Measurements from ENCODE around the gene TMEM62.
"Not testable (repeated sequence)": the region's sequence is repeated elsewhere in the genome, so short reads cannot be mapped to it uniquely, and the experiment has no call there.

TMEM62 gene

GRCh38 chr15:43209059-43209824 lies 75.9 kb downstream of the TMEM62 start:
- DNase-seq (ENCODE audit: low read depth in 3 of 3): no peak

- DNase-seq (ENCODE audit: low read depth in 3 of 3): no peak
Observed at GRCh38 chr15:43210172-43210745, 76.9 kb downstream of the TMEM62 start.

GRCh38 chr15:43210807-43211206 lies 77.4 kb downstream of the TMEM62 start:
- no peak for DNase-seq (ENCODE audit: low read depth in 3 of 3)

GRCh38 chr15:43211224-43211735 lies 77.9 kb downstream of the TMEM62 start:
- DNase-seq (ENCODE audit: low read depth in 3 of 3): no peak

GRCh38 chr15:43212299-43212698 lies 78.9 kb downstream of the TMEM62 start:
- DNase-seq (ENCODE audit: low read depth in 3 of 3): no peak

GRCh38 chr15:43212951-43213350 lies 79.6 kb downstream of the TMEM62 start:
- DNase-seq (ENCODE audit: low read depth in 3 of 3): no peak

- DNase-seq (ENCODE audit: low read depth in 3 of 3): no peak
Observed at GRCh38 chr15:43213466-43213865, 80.1 kb downstream of the TMEM62 start.

GRCh38 chr15:43214169-43214568 lies 80.8 kb downstream of the TMEM62 start:
- DNase-seq (ENCODE audit: low read depth in 3 of 3): no peak

GRCh38 chr15:43214592-43215295 lies 81.4 kb downstream of the TMEM62 start:
- no peak for DNase-seq (ENCODE audit: low read depth in 3 of 3)

- no peak for DNase-seq (ENCODE audit: low read depth in 3 of 3)
Observed at GRCh38 chr15:43215961-43216360, 82.6 kb downstream of the TMEM62 start.

- DNase-seq (ENCODE audit: low read depth in 3 of 3): no peak
Observed at GRCh38 chr15:43218908-43219706, 85.7 kb downstream of the TMEM62 start.

- no peak for DNase-seq (ENCODE audit: low read depth in 3 of 3)
Observed at GRCh38 chr15:43219929-43220928, 86.8 kb downstream of the TMEM62 start.

- DNase-seq (ENCODE audit: low read depth in 3 of 3): no peak
Observed at GRCh38 chr15:43220991-43221403, 87.6 kb downstream of the TMEM62 start, which contains the start of gene EPB42. Gene EPB42 (minus strand): TSS chr15:43221018. CDS start chr15:43220825, 193 bp downstream.

GRCh38 chr15:43221422-43221821 lies 88.0 kb downstream of the TMEM62 start:
- no peak for DNase-seq (ENCODE audit: low read depth in 3 of 3)

- DNase-seq (ENCODE audit: low read depth in 3 of 3): peak in 2 of 3 experiments; percentile 3 to 5
Observed at GRCh38 chr15:43225201-43225949, 92.0 kb downstream of the TMEM62 start.

- not testable (repeated sequence) for DNase-seq (ENCODE audit: low read depth in 3 of 3)
Observed at GRCh38 chr15:43225950-43226255, 92.5 kb downstream of the TMEM62 start.

- DNase-seq (ENCODE audit: low read depth in 3 of 3): no peak
Observed at GRCh38 chr15:43226436-43227305, 93.3 kb downstream of the TMEM62 start.

- no peak for DNase-seq (ENCODE audit: low read depth in 3 of 3)
Observed at GRCh38 chr15:43229977-43230376, 96.6 kb downstream of the TMEM62 start.

- no peak for DNase-seq (ENCODE audit: low read depth in 3 of 3)
Observed at GRCh38 chr15:43230640-43231115, 97.3 kb downstream of the TMEM62 start.
